IPS-NIHi7 (cell line): ENCODE measurements around the gene ECPAS.
"Not testable (repeated sequence)": the region's sequence is repeated elsewhere in the genome, so short reads cannot be mapped to it uniquely, and the experiment has no call there.

Experiments
- DNase-seq: peaks from one replicate; pipeline ENCODE4 v3.0.0; 2012; ENCODE audit warnings: mixed read lengths; ENCODE audit errors: extremely low spot score

The ECPAS gene

GRCh38 chr9:111477677-111478076, 6.5 kb downstream of the ECPAS start:
- no peak for DNase-seq

GRCh38 chr9:111475195-111475594, 9.0 kb downstream of the ECPAS start:
- DNase-seq, result no peak

DNA sequence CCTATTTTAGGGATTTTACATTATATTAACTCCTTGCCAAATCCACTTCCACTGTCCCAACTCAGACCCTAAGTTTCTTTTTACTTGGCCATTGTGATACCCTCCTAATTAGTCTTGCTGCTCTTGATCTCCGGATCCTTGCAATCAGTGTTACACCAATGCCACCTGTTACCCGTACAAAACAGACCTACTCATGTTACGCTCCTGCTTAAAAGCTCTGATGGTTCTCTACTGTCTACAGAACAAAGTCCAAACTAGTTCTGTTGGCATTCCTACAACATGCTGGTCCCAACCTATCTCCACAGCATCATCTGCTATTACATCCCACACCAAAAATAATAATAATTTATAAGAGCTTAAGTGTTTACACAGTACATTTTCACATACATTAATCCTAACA, 9.8 kb downstream of the ECPAS start:
- no peak for DNase-seq

- no peak for DNase-seq
These were observed 16.3 kb downstream of the ECPAS start for GRCh38 chr9:111467778-111468367.

DNA sequence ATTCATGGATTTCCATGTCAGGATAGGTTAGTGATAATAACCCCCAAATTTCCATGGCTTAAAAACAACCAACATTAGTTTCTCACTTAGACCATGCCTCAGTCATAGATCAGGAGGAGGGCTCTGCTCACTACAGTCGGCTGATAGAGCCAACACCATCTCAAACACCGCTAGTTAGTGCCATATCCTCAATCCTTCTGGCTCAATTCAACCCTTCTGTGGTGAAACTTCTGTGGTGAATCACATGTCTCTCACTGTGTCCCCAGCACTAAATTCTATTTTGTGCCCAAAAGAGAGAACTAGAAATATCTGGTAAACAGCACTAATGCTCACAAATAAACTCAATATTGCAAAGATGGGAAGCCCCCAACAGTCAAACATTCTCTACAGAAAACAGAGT, 21.1 kb downstream of the ECPAS start:
- no peak for DNase-seq

GRCh38 chr9:111458139-111459009, 25.8 kb downstream of the ECPAS start:
- DNase-seq, result no peak

- no peak for DNase-seq
These were observed 27.7 kb downstream of the ECPAS start for GRCh38 chr9:111456529-111456928.

DNA sequence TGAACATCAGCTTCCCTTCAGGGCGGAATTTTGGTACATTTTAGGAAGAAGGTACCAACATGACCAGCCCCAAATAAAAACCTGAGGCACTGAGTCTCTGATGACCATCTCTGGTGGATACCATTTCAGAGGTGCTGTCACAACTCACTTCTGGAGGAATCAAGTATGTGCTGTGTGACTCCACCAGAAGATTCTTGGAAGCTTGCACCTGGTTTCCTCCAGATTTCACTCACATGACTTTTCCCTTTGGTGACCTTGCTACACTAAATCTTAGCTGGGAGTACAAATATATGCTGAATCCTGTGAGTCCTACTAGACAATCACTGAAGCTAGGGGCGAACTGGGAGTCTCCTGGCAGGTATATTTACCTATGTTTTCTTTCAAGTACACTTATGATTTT, 28.5 kb downstream of the ECPAS start:
- DNase-seq, result no peak

DNA sequence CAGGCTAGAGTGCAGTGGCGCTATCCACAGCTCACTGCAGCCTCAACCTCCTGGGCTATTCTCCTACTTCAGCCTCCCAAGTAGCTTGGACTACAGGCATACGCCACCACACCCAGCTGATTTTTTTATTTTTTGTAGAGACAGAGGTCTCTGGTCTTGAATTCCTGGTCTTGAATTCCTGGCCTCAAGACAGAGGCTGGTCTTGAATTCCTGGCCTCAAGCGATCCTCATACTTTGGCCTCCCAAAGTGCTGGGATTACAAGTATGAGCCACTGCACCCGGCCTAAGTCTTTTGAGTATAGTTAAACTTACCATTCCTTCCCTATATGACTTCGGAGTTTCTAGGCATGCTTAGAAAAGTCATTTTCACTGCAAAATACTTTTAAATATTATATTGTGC, 29.4 kb downstream of the ECPAS start:
- DNase-seq, result no peak

DNA sequence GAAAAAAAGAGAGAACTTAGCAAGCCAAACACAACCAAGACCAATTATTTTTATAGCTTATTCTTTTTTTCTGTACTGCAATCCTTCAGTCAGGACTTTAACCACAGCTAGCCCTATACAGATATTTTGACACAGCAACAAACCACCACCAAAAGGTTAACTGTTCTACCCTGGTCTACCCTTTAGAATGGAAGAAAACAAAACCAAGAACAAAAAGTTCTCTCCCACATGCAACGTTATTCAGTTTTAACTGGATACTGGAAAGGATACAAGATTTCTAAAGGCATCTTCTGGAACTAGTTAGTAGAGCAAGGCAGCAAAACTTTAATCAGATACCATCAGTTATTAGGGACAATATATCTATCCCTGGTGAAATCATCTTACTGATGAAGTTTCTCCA, 32.6 kb downstream of the ECPAS start:
- DNase-seq, result no peak

DNA sequence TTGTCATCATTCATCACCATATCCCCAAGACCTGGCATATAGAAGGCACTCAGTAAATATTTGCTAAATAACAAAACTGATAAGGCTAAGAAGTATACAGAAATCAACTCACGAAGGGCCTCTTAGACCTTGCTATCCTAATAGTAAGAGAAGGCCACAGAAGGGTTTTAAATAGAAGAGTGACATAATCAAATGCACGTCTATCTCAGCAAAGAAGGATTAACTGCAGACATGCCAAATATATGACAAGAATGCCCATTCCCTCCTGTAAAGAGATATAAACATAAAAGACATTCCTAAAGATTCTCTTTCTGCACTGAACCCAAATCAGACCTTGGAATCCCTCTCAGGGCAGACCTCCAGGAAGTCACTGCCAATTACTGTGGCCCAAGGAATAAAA, 34.1 kb downstream of the ECPAS start:
- DNase-seq, result no peak

- no peak for DNase-seq
These were observed 34.5 kb downstream of the ECPAS start for GRCh38 chr9:111449705-111450104.

DNA sequence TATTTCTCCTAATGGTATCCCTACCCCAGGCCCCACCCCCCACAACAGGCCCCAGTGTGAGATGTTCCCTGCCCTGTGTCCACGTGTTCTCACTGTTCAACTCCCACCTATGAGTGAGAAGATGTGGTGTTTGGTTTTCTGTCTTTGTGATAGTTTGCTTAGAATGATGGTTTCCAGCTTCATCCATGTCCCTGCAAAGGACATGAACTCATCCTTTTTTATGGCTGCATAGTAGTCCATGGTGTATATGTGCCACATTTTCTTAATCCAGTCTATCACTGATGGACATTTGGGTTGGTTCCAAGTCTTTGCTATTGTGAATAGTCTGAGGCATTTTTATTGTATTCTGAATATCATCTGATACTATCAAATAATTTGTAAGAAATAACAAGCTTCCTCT, 38.4 kb downstream of the ECPAS start:
- not testable (repeated sequence) for DNase-seq

DNA sequence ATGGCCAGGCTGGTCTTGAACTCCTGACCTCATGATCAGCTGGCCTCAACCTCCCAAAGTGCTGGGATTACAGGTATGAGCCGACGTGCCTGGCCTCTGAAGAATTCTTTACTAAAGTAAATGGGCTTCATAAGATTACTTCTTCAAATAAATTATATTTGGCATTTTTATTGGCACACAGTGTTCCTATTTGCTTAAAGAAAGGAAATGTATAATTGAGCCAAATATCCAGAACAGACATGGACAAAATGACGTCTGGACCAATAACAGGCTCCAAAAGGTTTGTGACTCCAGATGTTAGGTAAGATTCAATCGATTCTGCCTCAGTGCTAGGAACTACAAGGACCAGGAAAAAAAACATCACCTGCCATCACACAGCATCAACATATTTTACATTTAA, 40.7 kb downstream of the ECPAS start:
- DNase-seq, result no peak

- no peak for DNase-seq
These were observed 41.7 kb downstream of the ECPAS start for GRCh38 chr9:111442360-111443027.

DNA sequence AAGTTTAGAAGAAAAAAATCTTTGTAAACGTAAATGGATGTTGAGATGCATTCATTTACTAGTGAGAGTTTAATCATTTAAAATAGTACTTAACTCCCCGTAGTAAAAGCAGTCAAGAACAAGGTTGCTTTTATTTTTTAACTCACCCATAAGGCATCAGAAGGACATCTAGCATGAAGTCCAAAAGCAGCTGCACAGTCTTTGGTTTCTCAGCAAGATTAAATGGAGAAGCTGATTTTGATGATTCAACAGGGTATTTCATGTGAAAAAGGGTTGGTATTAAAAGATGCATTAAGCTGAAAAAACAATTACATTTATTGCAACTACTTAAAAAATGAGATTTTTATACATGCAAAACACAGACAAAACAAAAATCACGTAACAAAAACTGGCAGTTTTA, 44.0 kb downstream of the ECPAS start:
- no peak for DNase-seq

DNA sequence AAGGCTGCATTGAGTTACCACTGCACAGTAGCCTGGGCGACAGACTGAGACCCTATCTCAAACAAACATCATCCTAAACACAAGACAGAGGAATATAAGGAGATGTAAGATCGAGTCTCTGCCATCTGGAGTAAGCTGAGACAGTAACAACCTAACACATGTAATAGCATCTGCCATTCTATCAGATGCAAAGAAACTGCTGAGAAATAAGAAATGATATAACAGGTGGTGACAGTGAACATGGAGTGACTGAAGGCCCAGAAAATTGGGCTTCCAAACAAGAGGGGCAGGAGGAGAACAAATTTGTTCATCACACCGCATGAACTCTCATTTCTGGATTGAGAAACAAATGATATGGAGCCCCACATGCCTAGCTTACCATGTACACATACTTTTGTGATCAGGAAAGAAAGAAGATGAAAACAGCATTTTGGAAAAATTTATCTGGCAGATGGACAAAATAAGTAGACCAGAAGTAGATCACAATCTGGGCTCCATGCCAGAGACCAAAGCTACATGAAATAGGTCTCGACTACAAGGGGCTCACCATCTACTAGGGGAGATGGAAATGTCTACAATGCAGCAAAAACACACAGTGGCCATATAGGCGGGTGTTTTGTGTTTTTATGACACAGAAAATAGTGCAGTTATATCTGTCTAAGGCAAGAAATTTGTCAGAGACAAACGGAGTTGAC, 45.5 kb downstream of the ECPAS start:
- DNase-seq, result no peak

DNA sequence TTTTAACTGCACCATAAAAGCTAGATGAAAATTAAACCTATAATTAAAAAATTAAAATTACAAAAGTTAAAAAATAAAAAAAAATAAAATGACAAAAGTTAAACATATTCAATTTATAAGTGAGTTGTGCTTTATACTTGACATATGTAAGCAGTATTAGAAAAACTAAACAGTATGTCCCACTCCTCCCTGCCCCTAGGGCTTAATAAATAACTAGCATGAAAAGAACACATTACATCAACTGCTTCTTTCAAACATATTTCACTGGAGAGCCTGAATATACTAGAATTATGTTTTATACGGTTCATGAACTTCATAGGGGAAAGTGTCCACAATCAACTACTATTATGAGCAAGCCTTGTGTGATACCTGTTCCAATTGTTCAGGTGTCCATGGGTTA, 47.6 kb downstream of the ECPAS start:
- no peak for DNase-seq

GRCh38 chr9:111433082-111433481, 51.1 kb downstream of the ECPAS start:
- no peak for DNase-seq

GRCh38 chr9:111431684-111432083, 52.5 kb downstream of the ECPAS start:
- no peak for DNase-seq

DNA sequence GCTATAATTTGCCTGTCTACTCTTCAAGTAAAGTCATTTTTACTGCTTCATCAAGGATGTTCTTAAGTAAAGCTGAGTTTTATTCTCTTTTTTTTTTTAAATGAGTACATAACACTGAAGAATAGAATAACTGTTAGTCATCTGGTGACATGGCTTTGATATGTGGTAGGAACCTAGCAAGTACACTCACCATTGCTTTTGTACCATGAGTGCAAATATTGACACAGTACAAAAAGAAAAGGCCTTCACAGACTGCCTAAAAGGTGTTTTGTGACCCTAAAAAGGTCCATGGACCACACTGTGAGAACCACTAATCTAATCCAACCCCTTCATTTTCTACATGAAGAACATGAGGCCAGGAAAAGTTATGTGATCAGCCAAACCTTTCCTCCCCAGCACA, 55.0 kb downstream of the ECPAS start:
- no peak for DNase-seq

- no peak for DNase-seq
These were observed 57.0 kb downstream of the ECPAS start for GRCh38 chr9:111427186-111427585.
